Activated CD8-positive, alpha-beta memory T cell treated with anti-CD3 and anti-CD28 coated beads for 36 hours (primary cell): ENCODE results near the gene SMYD3. TPM values are rescaled to one million over a fixed set of nuclear protein-coding genes. Genes with fewer than 3 reads are reported as not detected.

Experiments
- CTCF ChIA-PET: fragments of 350-600 bp; sonication (Branson Sonifier 250); formaldehyde crosslinking; loops from one replicate; lab custom pipeline; 2021; ENCODE audit warnings: antibody characterized with exemption; lab: Charles Lee
- POLR2A ChIA-PET: fragments of 350-600 bp; sonication (Branson Sonifier 250); formaldehyde crosslinking; loops from one replicate; lab custom pipeline; 2021; ENCODE audit warnings: antibody characterized with exemption; lab: Charles Lee
- total RNA-seq, 2 experiments: library from RNA; stranded (reverse); gene quantifications; one replicate each; pipeline ENCODE4 v1.2.3, GENCODE V29; 2021

The SMYD3 gene
- total RNA-seq, 2 experiments from 2014 or later, result 17.6 to 20.5 TPM

DNA sequence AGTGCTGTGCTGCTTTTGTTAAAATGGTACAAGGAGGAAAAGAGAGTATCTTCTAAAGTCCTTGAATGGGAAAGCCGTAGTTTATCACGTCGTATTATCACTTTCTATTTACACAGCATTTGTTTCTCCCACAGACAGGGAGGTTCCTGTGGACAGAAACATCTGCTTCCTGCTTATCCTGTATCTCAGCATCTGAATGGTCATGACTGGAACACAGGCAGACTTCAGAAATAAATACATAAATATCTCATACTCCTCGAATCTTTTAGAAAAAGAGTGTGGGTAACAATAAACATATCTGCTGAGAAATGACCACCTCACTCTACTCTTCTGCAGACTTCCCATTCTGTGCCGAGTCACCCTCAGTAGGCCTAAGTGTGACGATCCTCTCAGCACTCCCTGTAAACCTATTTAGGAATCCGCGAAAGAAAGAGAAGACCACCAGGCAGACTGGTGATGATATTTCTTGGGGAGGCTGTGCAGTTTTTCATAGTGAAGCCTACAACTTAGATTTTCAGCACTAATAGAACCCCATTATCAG lies 393.5 kb downstream of the SMYD3 start:
- POLR2A ChIA-PET, result no interaction called here
- CTCF ChIA-PET, result no interaction called here

DNA sequence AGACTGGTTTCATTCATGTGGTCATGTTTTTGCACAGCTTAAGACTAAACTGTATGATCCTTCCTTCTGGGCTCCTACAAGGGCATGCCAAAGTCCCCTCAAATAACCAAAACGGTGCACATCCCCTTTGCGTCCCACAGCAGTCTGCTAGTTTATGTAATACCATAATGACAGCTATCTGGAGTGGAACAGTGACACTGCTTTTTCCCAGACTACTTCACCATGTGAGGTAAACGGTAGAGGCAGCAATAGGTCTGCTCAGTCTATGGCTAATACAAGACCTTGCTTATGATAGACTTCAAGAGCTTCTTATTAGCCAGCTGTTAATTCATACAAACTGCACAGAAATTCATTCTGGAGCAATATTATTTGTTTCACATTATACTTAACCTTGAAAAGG lies 395.5 kb downstream of the SMYD3 start:
- ChIA-PET POLR2A (no interaction called here), CTCF (no interaction called here)

- ChIA-PET CTCF (no interaction called here), POLR2A (no interaction called here)
Measured at GRCh38 chr1:246110343-246111219, 396.5 kb downstream of the SMYD3 start.

- ChIA-PET CTCF (no interaction called here), POLR2A (no interaction called here)
Measured at GRCh38 chr1:246108278-246108925, 398.7 kb downstream of the SMYD3 start.

DNA sequence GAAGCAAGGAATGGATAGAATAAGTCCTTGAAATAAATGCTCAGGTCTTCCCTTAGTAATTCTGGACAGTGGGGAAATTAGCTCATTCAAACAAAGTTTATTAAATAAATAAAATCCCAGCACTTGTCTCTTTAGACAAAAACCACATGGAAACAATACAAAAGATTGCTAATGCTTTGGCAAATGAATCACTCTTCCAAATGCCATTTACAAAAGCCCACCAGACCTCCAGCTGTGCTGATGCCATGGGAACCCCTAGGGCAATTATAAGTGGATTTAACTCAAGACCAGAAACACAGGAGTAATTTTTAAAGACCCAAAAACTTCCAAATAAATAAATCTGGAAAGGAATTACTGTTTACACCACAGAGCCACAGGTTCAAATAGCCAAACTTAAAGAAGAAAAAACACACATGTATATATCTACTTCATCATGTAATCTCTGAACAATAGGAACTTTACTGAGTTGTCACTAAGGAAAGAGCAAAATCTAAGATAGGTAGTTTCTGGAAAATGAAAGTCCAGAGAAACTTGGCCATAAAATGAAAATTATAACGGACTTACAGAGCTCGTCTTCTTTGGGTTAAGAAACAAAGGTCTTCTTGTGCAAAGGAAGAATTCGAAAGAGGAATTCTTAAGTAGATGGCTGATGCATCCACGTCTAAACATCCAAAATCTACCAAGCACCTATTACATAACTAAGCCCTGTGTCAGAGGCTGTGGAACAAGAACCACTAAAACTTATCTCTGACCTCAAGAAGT lies 399.4 kb downstream of the SMYD3 start:
- ChIA-PET POLR2A (no interaction called here), CTCF (no interaction called here)

DNA sequence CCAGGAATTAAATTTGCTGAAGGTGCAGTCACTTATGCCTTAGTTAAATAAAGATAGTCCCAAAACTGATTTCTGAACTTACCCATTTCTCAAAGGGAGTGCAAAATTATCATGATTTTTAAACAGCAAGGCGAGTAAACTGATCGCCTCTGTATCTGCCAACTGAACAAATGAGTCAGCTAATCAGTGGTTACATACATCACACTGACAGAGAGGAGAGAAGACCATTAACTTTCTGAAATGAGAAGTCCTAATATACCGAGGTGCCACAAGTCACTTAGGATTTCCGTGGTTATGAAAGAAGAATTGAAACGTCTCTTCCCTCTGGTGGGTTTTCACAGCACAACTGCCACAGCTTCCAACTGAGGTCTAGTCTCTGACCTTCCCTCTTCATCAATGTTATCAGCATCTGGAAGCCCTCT lies 400.7 kb downstream of the SMYD3 start:
- POLR2A ChIA-PET, result no interaction called here
- CTCF ChIA-PET, result no interaction called here

DNA sequence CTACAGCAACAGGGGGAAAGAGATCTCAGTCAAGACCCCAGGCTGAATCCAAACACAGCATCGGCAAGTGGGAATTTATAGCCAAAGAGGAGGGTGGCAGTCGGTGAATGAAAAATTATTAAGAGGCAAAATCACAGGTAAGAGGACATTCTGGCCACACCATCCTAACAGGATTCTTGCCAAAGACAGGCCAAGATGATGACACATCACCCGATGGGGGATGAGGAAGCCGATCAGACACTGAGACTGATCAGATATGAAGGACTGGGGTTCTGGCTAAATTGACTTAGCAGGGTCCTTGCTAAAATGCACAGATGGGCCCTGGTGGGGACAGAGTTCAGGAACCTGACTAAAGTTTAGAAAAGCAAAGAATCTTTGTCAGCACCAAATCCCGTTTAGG lies 402.2 kb downstream of the SMYD3 start:
- ChIA-PET CTCF (no interaction called here), POLR2A (no interaction called here)

DNA sequence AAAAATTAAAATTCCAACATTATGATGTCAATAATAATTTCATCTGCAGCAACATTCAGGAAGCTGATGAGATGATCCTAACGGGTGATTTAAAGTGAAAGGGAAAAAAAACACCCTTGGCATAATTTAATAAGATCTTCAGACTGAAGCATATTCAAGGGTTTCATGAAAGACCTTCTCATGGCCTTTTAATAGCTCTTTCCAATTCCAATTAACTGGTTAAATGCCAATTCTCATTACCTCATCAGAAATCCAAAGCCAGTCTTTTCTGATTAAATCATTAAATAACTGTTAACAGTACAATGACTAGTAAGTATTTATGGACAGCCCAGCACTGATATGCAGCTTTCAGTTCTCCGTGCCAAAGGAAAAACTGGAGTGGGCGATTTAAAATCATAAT lies 407.5 kb downstream of the SMYD3 start:
- ChIA-PET POLR2A (no interaction called here), CTCF (no interaction called here)

DNA sequence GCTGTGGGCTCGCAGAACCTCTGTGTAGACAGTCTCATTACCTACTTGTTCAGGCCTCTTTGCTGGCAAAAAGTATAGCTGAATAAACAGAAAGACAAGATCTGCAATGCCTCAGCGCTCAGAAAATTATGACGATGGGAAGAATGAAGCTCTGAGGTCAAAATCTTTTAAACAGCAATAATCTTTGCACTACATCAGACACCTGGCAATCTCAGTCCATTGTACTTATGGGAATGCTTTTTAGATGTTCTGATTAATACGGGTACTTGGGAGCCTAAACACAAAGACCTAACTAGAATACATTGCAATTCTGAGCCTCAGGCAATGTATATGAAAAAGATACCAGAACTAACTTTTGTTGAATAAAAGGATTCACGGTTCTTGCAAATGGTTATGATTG lies 410.7 kb downstream of the SMYD3 start:
- ChIA-PET POLR2A (no interaction called here), CTCF (no interaction called here)

GRCh38 chr1:246095443-246095842 lies 411.6 kb downstream of the SMYD3 start:
- ChIA-PET POLR2A (no interaction called here), CTCF (no interaction called here)

- POLR2A ChIA-PET, result no interaction called here
- CTCF ChIA-PET, result no interaction called here
Measured at GRCh38 chr1:246093230-246093629, 413.8 kb downstream of the SMYD3 start.

GRCh38 chr1:246092136-246092535 lies 414.9 kb downstream of the SMYD3 start:
- ChIA-PET CTCF (no interaction called here), POLR2A (no interaction called here)

DNA sequence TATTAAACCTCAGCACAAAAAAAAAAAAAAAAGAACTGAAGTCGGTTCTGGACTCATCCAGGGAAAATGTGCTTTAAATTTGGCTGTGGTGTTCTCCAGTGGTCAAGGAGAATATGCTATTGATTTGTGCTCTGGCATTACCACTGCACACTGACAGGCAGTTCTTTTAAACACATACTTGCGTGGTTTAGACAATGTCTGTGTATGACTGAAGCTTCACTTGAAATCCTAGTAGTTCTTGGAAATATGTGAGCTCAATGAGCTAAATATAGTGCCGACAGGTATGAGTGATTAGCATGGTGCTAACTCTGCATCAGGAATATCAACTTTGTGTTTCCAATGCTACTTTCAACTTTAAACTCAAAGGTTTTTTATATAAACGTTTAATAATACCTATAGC lies 415.6 kb downstream of the SMYD3 start:
- CTCF ChIA-PET, result no interaction called here
- POLR2A ChIA-PET, result no interaction called here

DNA sequence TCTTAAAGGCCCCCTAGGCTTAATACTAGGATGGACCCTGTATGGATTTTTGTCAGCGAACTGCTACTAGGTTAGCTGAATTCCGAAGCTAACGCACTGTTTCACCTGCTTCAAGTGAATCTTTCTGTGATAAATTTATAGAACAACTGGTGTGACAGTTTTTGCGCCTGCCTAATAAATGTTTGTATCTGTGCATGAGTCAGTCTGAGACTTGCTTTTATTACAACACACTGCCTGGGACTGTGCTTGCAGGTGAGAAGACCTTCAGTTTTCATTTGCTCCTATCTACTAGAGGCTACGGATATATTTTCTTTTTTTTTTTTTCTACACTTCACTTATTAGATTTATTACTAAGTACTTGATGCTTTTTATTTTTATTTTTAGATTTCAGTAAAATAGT lies 420.9 kb downstream of the SMYD3 start:
- CTCF ChIA-PET, result no interaction called here
- POLR2A ChIA-PET, result no interaction called here

- ChIA-PET POLR2A (no interaction called here), CTCF (no interaction called here)
Measured at GRCh38 chr1:246083416-246083815, 423.7 kb downstream of the SMYD3 start.

DNA sequence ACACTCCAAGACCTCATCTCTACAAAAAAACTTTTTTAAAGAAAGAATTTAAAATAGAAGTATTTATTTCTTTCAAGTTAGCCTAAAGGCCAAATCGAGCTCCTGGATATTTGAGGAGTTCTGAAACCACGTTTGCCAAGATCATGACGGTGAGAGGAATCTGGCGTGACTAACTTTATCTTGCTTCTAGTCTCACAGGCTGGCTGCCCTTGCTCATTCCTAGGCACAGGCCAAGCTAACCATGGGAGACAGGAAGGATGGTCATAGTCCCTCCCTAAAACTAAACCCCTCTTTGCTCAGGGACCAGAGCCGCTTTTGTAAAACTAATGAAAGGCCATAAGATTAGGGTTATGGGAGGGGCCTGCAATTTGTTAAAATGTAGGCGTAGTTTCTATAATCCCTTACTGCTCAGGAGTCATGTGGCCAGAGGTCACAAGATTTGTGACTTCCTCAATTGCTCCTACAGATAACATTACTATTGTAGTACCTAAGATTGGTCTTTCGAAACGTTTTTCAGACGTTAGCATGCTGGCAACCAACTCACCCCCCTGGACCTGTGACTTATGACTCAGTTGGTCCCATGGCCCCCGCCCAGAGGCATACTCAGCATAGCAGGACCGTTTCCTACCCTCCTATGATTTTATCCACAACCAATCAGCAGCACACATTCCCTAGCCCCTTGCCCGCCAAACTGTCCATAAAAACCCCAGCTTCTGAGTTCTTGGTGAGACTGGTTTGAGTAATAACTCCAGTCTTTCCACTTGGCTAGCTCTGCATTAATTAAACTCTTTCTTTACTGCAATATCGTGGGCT lies 425.0 kb downstream of the SMYD3 start:
- ChIA-PET CTCF (no interaction called here), POLR2A (no interaction called here)

DNA sequence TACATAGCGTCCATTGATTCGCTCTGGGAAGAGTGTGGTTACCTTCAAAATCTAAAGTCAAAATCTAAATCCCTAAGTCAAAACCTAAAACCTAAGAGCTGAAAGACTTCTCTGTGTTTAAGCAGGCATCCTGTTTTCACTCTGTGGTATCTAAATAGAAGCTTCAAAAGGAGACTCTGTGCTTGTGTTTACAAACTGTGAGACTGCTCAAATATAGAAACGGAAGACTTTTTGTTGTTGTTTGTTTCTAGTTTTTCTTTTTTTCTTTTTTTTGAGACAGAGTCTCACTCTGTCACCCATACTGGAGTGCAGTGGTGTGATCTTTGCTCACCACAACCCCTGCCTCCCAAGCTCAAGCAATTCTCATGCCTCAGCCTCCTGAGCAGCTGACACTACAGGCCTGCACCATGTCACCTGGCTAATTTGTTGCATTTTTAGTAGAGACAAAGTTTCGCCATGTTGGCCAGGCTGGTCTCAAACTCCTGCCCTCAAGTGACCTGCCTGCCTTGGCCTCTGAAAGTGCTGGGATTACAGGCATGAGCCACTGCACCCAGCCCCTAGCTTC lies 425.9 kb downstream of the SMYD3 start:
- ChIA-PET POLR2A (no interaction called here), CTCF (no interaction called here)

- CTCF ChIA-PET, result no interaction called here
Measured at GRCh38 chr1:246080031-246080430, 427.0 kb downstream of the SMYD3 start.

GRCh38 chr1:246078888-246079252 lies 428.2 kb downstream of the SMYD3 start:
- CTCF ChIA-PET, result no interaction called here
- POLR2A ChIA-PET, result no interaction called here

More at GRCh38 chr1:246080031-246080430, 427.0 kb downstream of the SMYD3 start:
- POLR2A ChIA-PET, result no interaction called here
